Measurements from ENCODE around the gene CGRRF1.

The CGRRF1 gene

DNA sequence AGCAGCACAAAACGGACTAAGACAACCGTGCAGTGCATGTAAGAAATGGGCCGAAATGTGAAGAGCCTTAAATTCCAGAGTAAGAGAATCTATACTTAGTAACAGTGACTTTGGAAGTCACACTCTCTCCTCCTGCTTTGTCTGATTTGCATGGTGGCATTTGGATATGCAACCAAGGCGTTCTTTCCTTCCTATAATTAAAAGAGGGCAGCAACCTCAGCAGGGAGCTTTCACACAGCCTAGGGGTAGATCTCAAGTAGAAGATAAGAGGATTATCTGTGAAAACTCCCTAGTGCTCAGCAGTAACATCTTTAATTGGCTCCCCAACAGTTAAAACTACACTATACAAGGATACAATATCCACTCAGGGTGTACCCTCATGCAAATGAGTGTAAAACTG is 37.4 kb upstream of the CGRRF1 start:
- no peak overlapping the region for H3K4me3 ChIP-seq
- TF ChIP-seq, protein P1, sequence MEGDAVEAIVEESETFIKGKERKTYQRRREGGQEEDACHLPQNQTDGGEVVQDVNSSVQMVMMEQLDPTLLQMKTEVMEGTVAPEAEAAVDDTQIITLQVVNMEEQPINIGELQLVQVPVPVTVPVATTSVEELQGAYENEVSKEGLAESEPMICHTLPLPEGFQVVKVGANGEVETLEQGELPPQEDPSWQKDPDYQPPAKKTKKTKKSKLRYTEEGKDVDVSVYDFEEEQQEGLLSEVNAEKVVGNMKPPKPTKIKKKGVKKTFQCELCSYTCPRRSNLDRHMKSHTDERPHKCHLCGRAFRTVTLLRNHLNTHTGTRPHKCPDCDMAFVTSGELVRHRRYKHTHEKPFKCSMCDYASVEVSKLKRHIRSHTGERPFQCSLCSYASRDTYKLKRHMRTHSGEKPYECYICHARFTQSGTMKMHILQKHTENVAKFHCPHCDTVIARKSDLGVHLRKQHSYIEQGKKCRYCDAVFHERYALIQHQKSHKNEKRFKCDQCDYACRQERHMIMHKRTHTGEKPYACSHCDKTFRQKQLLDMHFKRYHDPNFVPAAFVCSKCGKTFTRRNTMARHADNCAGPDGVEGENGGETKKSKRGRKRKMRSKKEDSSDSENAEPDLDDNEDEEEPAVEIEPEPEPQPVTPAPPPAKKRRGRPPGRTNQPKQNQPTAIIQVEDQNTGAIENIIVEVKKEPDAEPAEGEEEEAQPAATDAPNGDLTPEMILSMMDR (IDR thresholded peaks at IDR 0.05), result no peak
- no peak overlapping the region for H3K27ac ChIP-seq
- no peak for DNase-seq (ENCODE audit: low spot score)

GRCh38 chr14:54474232-54474793 is 35.4 kb upstream of the CGRRF1 start:
- no peak overlapping the region for H3K27ac ChIP-seq

GRCh38 chr14:54475187-54475899 is 34.4 kb upstream of the CGRRF1 start:
- TF ChIP-seq, protein P1 (IDR thresholded peaks at IDR 0.05), result no peak
- no peak for DNase-seq (ENCODE audit: low spot score)
- no peak overlapping the region for H3K27ac ChIP-seq
- no peak overlapping the region for H3K4me3 ChIP-seq

More at GRCh38 chr14:54474232-54474793, 35.4 kb upstream of the CGRRF1 start:
- no peak for DNase-seq (ENCODE audit: low spot score)
- H3K4me3 ChIP-seq, result no peak overlapping the region
- TF ChIP-seq, protein P1 (IDR thresholded peaks at IDR 0.05), result no peak

DNA sequence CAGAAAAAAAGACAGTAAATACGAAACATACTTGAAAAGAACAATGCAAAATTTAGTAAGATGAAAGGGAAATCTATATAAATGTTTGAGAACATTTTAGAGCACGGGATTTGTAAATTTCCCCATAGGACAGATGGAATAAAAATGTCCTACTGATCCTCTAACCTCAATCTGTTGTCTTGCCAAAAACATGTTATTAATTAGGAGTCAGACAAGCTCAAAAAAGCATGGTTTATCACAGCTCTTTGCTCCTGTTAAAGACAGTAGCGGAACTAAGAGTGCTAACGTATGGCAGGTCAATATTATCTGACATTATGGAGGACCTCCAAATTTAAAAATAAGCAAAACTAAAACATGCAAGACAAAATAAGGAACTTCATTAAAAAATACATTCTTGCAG is 33.8 kb upstream of the CGRRF1 start:
- DNase-seq (ENCODE audit: low spot score), result no peak
- Histone ChIP-seq H3K27ac (no peak overlapping the region), H3K4me3 (no peak overlapping the region)
- TF ChIP-seq, protein P1 (IDR thresholded peaks at IDR 0.05), result no peak

- no peak overlapping the region for H3K27ac ChIP-seq
- no peak overlapping the region for H3K4me3 ChIP-seq
- TF ChIP-seq, protein P1 (IDR thresholded peaks at IDR 0.05), result no peak
- no peak for DNase-seq (ENCODE audit: low spot score)
These were observed 31.0 kb upstream of the CGRRF1 start for GRCh38 chr14:54478636-54479215.

- DNase-seq (ENCODE audit: low spot score), result no peak
- Histone ChIP-seq H3K27ac (no peak overlapping the region), H3K4me3 (no peak overlapping the region)
- TF ChIP-seq, protein P1 (IDR thresholded peaks at IDR 0.05), result no peak
These were observed 28.7 kb upstream of the CGRRF1 start for GRCh38 chr14:54480830-54481562.
